Neural cell (in vitro differentiated cells): Measurements from ENCODE around the gene ZNF701.

Experiments used
- EP300 ChIP-seq: fragments of 450-650 bp; conservative IDR thresholded peaks from 2 replicates; pipeline ENCODE4 v1.6.1; 2014; ENCODE audit warnings: antibody characterized with exemption, mild to moderate bottlenecking, moderate library complexity; ENCODE audit not compliant: poor library complexity, severe bottlenecking
- EZH2 ChIP-seq: fragments of 200-600, 300-800 bp; shearing (Covaris generic), sonication (generic); IDR thresholded peaks from 2 replicates; pipeline ENCODE4 v1.6.1; 2014; ENCODE audit warnings: antibody characterized with exemption, low read length, borderline replicate concordance, mild to moderate bottlenecking; ENCODE audit not compliant: insufficient read depth, poor library complexity, severe bottlenecking
- POLR2AphosphoS5 ChIP-seq: IDR thresholded peaks from 2 replicates; pipeline ENCODE4 v1.6.1; 2012
- RAD21 ChIP-seq: fragments of 450-650 bp; conservative IDR thresholded peaks from 2 replicates; pipeline ENCODE4 v1.6.1; 2014; ENCODE audit warnings: antibody characterized with exemption, mild to moderate bottlenecking, moderate library complexity
- TF ChIP-seq, protein P1 (sequence below): fragments of 450-650 bp; IDR thresholded peaks from 2 replicates; pipeline ENCODE4 v1.5.1; 2014; ENCODE audit warnings: antibody characterized with exemption, mild to moderate bottlenecking, moderate library complexity; ENCODE audit not compliant: poor library complexity, severe bottlenecking

DNA sequence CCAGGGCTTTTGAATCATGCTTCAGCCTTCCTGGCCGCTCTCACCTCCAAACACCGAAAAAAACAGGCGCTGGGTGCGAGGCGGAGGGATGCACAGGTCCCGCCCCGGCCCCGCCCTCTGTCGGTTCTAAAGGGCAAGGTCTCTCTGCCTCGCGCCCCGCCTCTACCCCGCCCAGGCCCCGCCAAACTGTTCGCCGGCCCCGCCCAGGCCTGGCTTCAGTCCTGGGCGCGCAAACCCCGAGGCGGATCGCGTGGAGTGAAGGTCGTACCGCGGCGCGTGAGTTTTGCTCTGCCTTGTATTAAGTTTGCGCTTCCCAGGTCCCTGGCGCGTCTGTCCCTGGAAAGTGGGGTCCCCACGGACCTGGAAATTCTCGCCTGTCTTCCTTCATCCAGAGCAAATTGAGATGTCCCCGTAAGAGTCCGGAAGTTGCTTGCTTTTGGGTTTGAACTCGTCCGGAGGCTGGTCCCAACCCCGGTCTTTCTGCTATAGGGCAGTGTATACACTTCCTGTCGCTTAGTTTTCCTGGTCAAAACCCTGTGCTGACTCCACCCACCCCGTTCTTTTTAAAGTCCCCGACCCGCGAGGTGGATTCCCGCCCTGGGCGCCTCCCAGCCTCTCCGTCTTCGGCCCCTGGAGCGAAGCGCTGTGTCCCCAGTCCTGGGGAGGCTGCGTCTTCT is 34.2 kb upstream of the ZNF701 start:
- TF ChIP-seq, protein P1, sequence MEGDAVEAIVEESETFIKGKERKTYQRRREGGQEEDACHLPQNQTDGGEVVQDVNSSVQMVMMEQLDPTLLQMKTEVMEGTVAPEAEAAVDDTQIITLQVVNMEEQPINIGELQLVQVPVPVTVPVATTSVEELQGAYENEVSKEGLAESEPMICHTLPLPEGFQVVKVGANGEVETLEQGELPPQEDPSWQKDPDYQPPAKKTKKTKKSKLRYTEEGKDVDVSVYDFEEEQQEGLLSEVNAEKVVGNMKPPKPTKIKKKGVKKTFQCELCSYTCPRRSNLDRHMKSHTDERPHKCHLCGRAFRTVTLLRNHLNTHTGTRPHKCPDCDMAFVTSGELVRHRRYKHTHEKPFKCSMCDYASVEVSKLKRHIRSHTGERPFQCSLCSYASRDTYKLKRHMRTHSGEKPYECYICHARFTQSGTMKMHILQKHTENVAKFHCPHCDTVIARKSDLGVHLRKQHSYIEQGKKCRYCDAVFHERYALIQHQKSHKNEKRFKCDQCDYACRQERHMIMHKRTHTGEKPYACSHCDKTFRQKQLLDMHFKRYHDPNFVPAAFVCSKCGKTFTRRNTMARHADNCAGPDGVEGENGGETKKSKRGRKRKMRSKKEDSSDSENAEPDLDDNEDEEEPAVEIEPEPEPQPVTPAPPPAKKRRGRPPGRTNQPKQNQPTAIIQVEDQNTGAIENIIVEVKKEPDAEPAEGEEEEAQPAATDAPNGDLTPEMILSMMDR = no peak
- TF ChIP-seq EZH2 (no peak), EP300 (no peak), RAD21 (no peak), POLR2AphosphoS5 (no peak)
